ENCODE results near the gene SELENOI. TPM values are rescaled to one million over a fixed set of nuclear protein-coding genes. Genes with fewer than 3 reads are reported as not detected.

The SELENOI gene
- total and polyA plus RNA-seq, 10 of the 15 experiments (the other 5 are each of a cell fraction or from before 2014, with no cell fraction given): 5.2 to 31.4 (median 17.4) TPM

- no peak for TF ChIP-seq HCFC1 (IDR thresholded peaks at IDR 0.05; ENCODE audit: low read length)
- TF ChIP-seq RFX5 (IDR thresholded peaks at IDR 0.05; ENCODE audit: low read depth, low read length): no peak
- TF ChIP-seq PAX5 (IDR thresholded peaks at IDR 0.05; ENCODE audit: borderline replicate concordance, low read depth, low read length): no peak
- TF ChIP-seq TCF7 (IDR thresholded peaks at IDR 0.05; ENCODE audit: borderline replicate concordance): no peak
- no peak for TF ChIP-seq NRF1 (conservative IDR thresholded peaks at IDR 0.05; ENCODE audit: low read depth, low read length)
- no peak for TF ChIP-seq NBN (IDR thresholded peaks at IDR 0.05)
- no peak for TF ChIP-seq MEF2A (IDR thresholded peaks at IDR 0.05; ENCODE audit: insufficient read depth, low read depth, low read length)
- TF ChIP-seq POLR2AphosphoS2 (IDR thresholded peaks at IDR 0.05; ENCODE audit: low read depth, low read length): no peak
- no peak for TF ChIP-seq ATF2 (IDR thresholded peaks at IDR 0.05; ENCODE audit: low read length)
- no peak for TF ChIP-seq CBX3 (IDR thresholded peaks at IDR 0.05; ENCODE audit: borderline replicate concordance, low read depth)
- TF ChIP-seq EZH2 (IDR thresholded peaks at IDR 0.05; ENCODE audit: borderline replicate concordance, control insufficient read depth, low read depth, low read length): no peak
- no peak for TF ChIP-seq TARDBP (IDR thresholded peaks at IDR 0.05; ENCODE audit: borderline replicate concordance)
- no peak for TF ChIP-seq ZNF687 (IDR thresholded peaks at IDR 0.05)
- H3K4me2 ChIP-seq (ENCODE audit: control insufficient read depth, insufficient read depth): no peak overlapping the region
- intact Hi-C loops (cut with micrococcal nuclease; ENCODE audit: unreplicated experiment): no loop called here
- H3K79me2 ChIP-seq (ENCODE audit: control insufficient read depth, insufficient read depth, low read length): no peaks in the 10 kb centered on the region
- no TSS peak for BruUV-seq (replicated peaks)
- no peaks in the 10 kb centered on the region for H3K36me3 ChIP-seq (ENCODE audit: control insufficient read depth in 2 of 2, insufficient read depth in 2 of 2, low read length in 1 of 2)
- FAIRE-seq (no peak), DNase-seq (ENCODE audit: low read depth, low spot score) (no peak), ATAC-seq (peak; percentile 18; the same call in 2 of the 3 replicates)
- POLR2A ChIA-PET: no interaction called here
- H3K27ac ChIP-seq (ENCODE audit: control insufficient read depth, insufficient read depth): no peak overlapping the region
- H2AFZ ChIP-seq (ENCODE audit: control insufficient read depth, low read depth, low read length): no peak overlapping the region
- peaks cover 10% of the 10 kb centered on the region for H3K4me1 ChIP-seq (ENCODE audit: control insufficient read depth, insufficient read depth, low read length)
- H3K4me3 ChIP-seq: no peak overlapping the region
- RAD21 ChIA-PET (ENCODE audit: unreplicated experiment): no interaction called here
- WGBS (ENCODE audit: insufficient coverage, insufficient replicate concordance, low lambda C conversion rate, missing lambda C conversion rate): 83% methylated on average over 3 of the region's 3 CpGs
- CTCF ChIA-PET: interaction anchor here (0.9 to 1.0 kb wide), 2 partner anchors 23 to 164 kb away, joined by 3 read pairs; no protein-coding TSS in a partner anchor
- no peaks in the 10 kb centered on the region for H4K20me1 ChIP-seq (ENCODE audit: control insufficient read depth, insufficient read depth)
- no peaks in the 10 kb centered on the region for H3K9me3 ChIP-seq (replicated peaks; ENCODE audit: control insufficient read depth, insufficient read depth, low read length)
- no peak overlapping the region for H3K9ac ChIP-seq (ENCODE audit: control insufficient read depth, insufficient read depth, low read length)
- H3K27me3 ChIP-seq (replicated peaks in 1 of 2; ENCODE audit: control insufficient read depth in 2 of 2, insufficient read depth in 2 of 2, low read length in 1 of 2): no peaks in the 10 kb centered on the region
- in situ Hi-C loops (cut with MboI): no loop called here
- SMC1A ChIA-PET (ENCODE audit: uncharacterized antibody, unreplicated experiment): interaction anchor here (0.7 kb wide), 1 partner anchor 16 kb away, joined by 3 read pairs; no protein-coding TSS in a partner anchor
Measured at GRCh38 chr2:26414311-26414710, 68.4 kb downstream of the SELENOI start.
